ENCODE results near the gene PEMT.

DNA sequence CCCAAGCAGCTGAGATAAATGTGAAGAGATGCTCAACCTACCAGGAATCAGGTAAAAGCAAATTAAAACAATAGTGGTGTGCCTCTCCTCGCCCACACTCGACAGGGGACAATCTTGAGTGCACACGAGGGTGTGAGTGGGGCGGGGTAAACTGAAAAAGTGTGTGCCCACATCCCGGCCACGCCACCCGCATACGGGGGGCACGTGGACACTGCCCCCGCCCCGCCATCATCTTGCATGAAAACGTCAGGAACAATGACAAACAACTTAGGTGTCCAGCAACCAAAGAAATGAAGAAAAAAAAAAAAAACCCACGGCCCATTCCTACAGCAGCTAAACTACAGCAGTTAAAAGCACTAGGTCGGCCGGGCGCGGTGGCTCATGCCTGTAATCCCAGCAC is 14.1 kb downstream of the PEMT start:
- no peak for TF ChIP-seq GATA2 (IDR thresholded peaks at IDR 0.05; ENCODE audit: low read depth, low read length)
- TF ChIP-seq GATA3 (IDR thresholded peaks at IDR 0.05; ENCODE audit: low read depth, low read length): no peak
